ENCODE measurements around the gene PPFIBP1.

GRCh38 chr12:27693403-27693802 is 169.4 kb downstream of the PPFIBP1 start:
- no peak for TF ChIP-seq CTCF (IDR thresholded peaks at IDR 0.05)
- no peak for TF ChIP-seq POLR2A (IDR thresholded peaks at IDR 0.05)

Measured in lower leg skin (tissue), 3 donors.